HG03103 (cell line): Measurements from ENCODE around the gene ANKRD16.

Source experiments
- ATAC-seq: cut with Tn5 transposase; IDR thresholded peaks from one replicate; pipeline ENCODE4 v1.9.1; 2021; ENCODE audit warnings: low read depth; ENCODE audit not compliant: unreplicated experiment

Gene ANKRD16

GRCh38 chr10:5904227-5904626, 14.5 kb upstream of the ANKRD16 start:
- ATAC-seq = peak; percentile 97

GRCh38 chr10:5903563-5903962, 13.9 kb upstream of the ANKRD16 start:
- no peak for ATAC-seq

GRCh38 chr10:5902511-5903274, 13.0 kb upstream of the ANKRD16 start:
- no peak for ATAC-seq

DNA sequence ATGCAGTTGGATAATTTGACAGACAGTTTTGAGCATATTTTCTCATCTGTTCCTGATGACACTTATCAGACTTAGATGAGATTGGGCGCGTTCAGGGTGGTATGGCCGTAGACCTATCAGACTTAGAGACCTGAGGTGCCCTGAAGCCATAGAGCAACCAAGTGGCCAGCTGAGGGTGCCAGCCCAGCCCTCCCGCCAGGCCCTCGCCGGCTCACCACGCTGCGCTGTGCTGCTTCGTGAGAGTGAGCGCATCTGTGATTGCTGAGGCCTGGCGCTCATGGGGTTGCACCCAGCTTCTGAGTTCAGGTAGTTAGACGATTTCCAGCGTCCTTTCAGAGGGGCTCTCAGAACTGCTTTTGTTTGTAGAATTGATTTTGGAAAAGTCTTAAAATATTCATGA, 10.6 kb upstream of the ANKRD16 start:
- no peak for ATAC-seq

- no peak for ATAC-seq
Observed at GRCh38 chr10:5898163-5898562, 8.5 kb upstream of the ANKRD16 start.

GRCh38 chr10:5897504-5897903, 7.8 kb upstream of the ANKRD16 start:
- ATAC-seq = no peak

GRCh38 chr10:5897053-5897340, 7.3 kb upstream of the ANKRD16 start:
- ATAC-seq = no peak

- peak; percentile 11 for ATAC-seq
Observed at GRCh38 chr10:5896208-5897052, 6.7 kb upstream of the ANKRD16 start.

- peak; percentile 51 for ATAC-seq
Observed at GRCh38 chr10:5895804-5896203, 6.1 kb upstream of the ANKRD16 start.

DNA sequence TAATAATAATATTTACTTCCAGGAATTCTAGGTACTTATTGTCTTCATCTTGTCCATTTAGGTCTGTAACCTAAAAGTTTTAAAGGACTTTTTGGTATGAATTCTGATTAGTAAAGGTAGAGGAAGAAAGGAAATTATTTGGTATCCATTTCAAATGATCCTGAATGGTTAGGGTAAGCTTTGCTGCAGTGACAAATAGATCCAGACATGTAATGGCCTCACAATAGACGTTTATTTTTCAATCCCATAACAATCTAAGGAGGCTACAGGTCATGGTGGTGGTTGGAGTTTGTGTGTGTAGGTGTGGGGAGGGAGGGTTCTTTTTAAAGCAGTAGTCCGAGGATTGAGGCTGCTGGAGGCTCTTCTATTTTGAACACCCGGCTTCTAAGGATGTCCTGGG, 5.7 kb upstream of the ANKRD16 start:
- ATAC-seq = no peak

GRCh38 chr10:5894873-5895272, 5.2 kb upstream of the ANKRD16 start:
- ATAC-seq = no peak

- ATAC-seq = no peak
Observed at GRCh38 chr10:5894403-5894802, 4.7 kb upstream of the ANKRD16 start.

GRCh38 chr10:5893321-5893720, 3.6 kb upstream of the ANKRD16 start:
- no peak for ATAC-seq

- ATAC-seq = no peak
Observed at GRCh38 chr10:5892007-5892406, 2.3 kb upstream of the ANKRD16 start.

GRCh38 chr10:5891009-5891408, 1.3 kb upstream of the ANKRD16 start:
- ATAC-seq = no peak

GRCh38 chr10:5890452-5890915, 791 bp upstream of the ANKRD16 start:
- peak; percentile 1 for ATAC-seq

DNA sequence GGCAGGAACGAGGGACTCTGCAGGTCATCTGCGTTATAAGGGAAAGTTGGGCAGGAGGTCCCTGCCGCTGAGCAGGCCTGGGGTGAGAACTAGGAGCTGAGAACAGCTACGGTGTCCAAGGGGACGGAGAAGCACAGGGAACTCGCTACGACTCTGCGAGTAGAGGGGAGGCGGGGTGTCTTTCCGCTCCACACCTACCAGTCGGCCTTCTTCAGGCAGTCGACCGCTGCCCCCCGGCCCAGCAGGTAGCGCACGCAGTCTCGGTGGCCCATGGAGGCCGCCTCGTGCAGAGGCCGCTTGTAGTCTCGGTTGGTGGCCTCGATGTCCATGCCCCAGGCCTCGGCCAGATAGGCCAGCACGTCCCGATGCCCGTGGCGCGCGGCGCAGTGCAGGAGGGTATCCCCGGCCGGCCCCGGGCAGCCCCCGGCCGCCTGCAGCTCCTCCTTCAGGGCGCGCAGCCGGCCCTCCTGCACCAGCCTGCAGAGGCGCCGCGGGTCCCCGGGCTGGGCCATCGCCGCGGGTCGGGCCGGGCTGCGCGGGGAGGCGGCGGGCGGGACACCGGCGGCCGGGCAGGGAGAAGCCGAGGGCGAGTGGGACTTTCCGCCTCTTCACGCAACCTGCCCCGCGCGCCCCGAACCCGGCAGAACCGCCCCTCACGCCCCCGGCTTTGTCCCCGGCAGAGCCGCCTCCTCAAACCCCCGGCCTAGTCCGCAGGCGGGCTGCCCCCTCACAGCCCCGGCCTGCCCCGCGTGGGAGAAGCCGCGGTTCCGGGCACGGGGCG, 660 bp downstream of the ANKRD16 start:
- peak; percentile 22 for ATAC-seq

DNA sequence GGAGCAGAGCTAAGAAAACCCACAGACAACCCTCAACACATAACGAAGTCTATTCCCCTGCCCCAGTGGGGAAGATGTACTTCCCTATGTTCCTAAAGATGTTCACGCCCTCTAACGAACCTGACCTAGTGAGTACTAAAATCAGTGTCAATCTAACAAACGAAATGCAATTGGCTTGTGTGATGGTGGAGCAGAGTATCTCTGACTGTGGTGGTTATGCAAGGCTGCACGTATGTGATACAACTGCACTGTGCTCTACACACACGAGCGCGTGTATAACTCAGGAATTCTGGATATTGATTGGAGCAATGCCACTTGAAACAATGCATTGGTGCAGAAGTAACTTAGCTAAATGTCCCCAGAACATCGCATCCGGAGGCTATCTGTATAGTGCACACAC, 1.3 kb downstream of the ANKRD16 start:
- no peak for ATAC-seq

DNA sequence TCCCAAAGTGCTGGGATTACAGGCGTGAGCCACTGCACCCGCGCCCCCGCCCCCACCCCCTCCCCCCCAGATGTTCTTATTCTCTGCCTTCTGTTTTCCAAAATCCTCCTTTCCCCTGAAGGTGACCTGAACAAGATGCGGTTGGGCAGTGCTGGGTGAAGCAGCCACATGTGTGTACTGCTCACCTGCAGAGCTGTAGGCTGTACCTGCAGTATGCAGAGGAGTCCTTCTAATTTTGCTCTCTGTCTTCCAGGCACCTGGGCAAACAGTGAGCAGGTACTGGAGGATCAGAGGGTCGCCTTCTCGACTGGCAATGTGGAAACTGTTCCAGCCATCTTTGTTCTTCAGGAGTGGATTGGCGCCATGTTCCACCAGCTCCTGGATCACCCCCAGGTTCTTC, 2.1 kb downstream of the ANKRD16 start:
- ATAC-seq = no peak

GRCh38 chr10:5887029-5887428, 2.7 kb downstream of the ANKRD16 start:
- no peak for ATAC-seq

DNA sequence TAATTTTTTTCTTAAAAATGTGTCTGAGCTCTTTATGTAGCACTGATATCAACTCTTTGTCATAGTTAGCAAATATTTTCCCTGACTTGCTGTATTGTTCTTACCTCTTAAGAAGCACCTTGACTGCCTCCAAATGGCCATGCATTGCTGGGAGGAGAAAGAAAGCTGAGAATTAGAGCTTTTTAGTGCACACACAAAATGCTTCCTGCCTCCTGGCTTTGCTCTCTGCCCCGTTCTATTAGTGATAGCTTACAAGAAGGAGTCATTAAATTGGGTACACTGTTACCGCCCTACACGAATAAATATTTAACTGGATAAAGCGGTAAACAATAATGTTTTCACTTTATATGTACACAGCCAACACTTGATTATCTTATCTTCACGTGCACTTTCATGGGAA, 4.1 kb downstream of the ANKRD16 start:
- no peak for ATAC-seq
